LNCAP (cell line): ENCODE measurements around the gene MEGF9.

Experiments used
- TF ChIP-seq, protein P1 (sequence below): fragments of 450-650 bp; IDR thresholded peaks from 2 replicates; pipeline ENCODE4 v1.5.1; 2017; ENCODE audit warnings: mild to moderate bottlenecking

Gene MEGF9

DNA sequence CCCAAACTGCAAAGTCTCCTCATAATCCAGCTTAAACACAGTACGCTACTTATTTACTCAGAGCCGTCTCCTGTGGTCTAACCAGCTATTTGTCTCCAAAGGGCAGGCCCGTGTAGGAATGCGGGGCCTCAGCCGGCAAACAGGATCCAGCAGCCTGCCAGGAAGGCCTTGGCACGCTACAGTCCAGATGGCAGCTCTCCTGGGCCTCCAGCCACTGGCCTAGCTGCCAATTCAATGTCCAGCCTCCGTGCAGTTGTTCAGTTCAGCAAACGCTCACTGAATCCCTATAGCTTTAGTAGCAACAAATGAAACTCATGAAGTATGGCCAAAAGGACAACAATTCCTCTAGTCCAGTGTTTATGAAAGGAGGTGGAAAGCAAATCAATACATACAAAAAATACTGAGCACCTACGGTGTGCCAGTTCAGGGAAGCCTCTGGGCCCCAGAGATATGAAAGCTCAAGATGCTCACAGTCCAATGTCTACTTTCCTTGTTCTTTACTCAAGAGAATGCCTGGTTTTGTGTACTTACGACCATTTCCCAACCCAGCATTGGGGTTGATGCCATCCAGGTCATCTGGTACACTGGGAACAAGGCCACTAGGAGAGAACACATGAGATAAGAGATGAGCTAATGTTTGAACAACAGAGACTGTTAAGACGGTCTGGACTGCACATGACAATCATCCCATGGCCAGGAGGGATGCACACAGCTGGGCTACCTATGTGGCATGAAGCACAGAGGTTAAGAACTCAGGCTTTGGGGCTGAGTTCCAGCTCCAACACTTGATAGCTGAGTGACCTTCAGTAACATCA lies 142.6 kb downstream of the MEGF9 start:
- TF ChIP-seq, protein P1, sequence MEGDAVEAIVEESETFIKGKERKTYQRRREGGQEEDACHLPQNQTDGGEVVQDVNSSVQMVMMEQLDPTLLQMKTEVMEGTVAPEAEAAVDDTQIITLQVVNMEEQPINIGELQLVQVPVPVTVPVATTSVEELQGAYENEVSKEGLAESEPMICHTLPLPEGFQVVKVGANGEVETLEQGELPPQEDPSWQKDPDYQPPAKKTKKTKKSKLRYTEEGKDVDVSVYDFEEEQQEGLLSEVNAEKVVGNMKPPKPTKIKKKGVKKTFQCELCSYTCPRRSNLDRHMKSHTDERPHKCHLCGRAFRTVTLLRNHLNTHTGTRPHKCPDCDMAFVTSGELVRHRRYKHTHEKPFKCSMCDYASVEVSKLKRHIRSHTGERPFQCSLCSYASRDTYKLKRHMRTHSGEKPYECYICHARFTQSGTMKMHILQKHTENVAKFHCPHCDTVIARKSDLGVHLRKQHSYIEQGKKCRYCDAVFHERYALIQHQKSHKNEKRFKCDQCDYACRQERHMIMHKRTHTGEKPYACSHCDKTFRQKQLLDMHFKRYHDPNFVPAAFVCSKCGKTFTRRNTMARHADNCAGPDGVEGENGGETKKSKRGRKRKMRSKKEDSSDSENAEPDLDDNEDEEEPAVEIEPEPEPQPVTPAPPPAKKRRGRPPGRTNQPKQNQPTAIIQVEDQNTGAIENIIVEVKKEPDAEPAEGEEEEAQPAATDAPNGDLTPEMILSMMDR, result no peak

DNA sequence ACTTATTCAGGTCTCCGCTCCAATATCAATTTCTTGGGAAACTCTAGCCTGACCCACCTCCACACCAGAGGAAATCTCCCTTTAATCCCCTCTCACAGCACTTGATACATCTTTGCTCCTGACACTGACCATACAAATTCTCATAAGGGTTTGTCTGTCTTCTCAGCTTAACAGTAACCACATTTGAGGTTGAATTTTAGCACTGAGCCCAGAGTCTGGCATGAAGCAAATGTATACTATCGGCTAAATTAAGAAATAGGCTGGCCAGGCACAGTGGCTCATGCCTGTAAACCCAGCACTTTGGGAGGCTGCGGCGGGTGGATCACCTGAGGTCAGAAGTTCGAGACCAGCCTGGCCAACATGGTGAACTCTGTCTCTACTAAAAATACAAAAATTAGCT lies 144.0 kb downstream of the MEGF9 start:
- TF ChIP-seq, protein P1, result no peak

DNA sequence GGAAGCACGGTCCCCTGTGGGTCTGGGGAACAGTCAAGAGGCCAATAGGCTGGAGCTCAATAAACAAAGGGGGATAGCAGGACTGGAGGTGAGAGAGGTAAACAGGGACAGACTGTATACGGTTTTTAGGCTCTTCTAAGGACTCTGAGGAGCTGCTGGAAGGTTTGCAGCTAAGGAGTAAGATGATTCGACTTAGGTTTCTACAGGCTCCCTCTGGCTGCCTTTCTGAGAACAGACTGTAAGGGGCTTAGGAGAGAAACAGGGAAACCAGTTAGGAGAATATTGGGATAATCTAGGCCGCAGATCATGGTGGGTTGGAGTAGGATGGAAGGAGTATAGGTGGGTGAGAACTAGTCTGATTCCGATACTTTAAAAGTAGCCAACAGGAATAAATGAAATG lies 144.7 kb downstream of the MEGF9 start:
- TF ChIP-seq, protein P1, result no peak

DNA sequence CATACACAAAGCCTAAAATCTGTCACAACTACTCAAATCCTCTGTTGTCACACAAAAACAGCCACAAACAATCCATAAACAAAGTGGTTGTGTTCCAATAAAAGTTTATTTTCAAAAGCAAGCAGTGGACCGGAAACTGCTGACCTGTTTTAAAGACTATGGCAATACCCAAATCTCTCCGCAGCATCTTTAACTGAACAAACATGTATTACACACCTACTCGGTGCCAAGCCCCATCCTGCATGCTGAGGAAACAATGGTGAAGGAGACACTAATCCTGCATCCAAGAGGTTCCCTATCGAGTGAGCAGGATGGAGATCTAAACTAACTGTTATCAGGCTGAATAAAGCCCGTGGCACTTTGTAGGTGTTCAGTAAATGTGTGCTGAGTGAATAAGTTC lies 145.5 kb downstream of the MEGF9 start:
- TF ChIP-seq, protein P1, result no peak

DNA sequence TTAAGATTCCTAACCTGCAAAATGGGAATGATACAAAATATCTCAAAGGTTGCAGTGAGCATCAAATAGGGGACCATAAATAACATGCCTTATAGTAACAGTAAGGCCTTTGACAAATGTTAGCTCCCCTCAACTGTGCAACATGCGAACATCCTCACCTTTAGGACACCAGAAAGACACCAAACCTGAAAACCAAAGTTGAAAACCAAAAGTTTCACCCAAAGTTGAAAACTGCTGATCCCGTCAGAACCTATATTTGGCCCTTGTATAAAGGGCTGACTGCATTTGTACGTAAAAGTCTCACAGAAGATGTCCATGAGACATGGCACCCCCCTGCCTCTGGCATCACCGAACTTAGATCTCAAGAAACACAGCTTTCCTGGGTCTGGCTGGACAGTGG lies 146.4 kb downstream of the MEGF9 start:
- TF ChIP-seq, protein P1, result no peak

DNA sequence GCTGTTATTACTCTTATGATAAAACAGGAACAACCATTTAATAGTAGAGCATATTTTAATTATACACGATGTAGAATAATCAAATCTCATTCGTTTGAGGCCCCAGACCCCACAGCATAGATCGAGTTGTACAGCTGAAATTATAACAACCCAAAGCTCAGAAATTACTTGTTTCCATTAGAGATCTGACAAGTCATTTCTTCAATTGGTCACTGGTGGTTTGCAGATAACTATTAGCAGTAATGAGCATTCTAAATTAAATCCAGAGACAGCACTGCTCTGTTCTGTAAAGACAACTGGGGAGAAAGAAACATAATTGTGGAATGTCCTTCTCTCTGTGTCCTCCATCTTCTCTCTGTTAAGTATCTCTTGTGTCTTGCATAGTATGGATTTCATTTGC lies 147.2 kb downstream of the MEGF9 start:
- TF ChIP-seq, protein P1, result no peak

DNA sequence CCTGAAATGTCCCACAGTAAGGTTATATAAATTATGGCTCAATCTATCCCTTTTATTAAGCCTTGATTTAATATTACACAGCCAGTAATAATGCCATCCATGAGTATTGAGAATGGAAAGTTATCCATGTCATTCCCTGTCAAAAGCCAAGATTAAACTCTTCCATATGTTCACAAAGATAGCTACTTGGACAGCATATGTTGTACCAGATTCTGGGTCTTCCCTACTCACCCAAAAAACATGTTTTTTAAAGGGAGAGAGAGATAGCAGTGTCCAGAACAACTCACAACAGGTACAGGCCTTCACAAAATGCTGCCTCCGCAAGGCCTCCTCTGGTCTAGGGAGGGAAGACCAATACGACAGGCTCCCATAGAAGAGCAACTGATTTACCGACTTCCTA lies 149.7 kb downstream of the MEGF9 start:
- TF ChIP-seq, protein P1, result no peak
